Sigmoid colon (tissue), 4 donors: Measurements from ENCODE around the gene GSC2.

Experiments
- CTCF ChIP-seq, 4 experiments: fragments of 450-650 bp in 3 of 4; fragments of 200-600 bp in 1 of 4; IDR thresholded peaks; one replicate each; pipeline ENCODE4 v1.5.1; 2016 to 2019; ENCODE audit warnings: antibody characterized with exemption in 4 of 4, mild to moderate bottlenecking in 3 of 4, moderate library complexity in 2 of 4
- EP300 ChIP-seq, 4 donors: sonication (generic); formaldehyde crosslinking; IDR thresholded peaks; one replicate each; pipeline ENCODE4 v1.6.1; 2017; ENCODE audit warnings: antibody characterized with exemption in 4 of 4
- POLR2A ChIP-seq, 2 donors: fragments of 450-650 bp; IDR thresholded peaks; one replicate each; pipeline ENCODE4 v1.6.1; 2016; ENCODE audit warnings: antibody characterized with exemption in 2 of 2, mild to moderate bottlenecking in 2 of 2, moderate library complexity in 2 of 2
- POLR2AphosphoS5 ChIP-seq, 4 donors: sonication (generic); formaldehyde crosslinking; IDR thresholded peaks; one replicate each; pipeline ENCODE4 v1.6.1; 2017; ENCODE audit warnings: antibody characterized with exemption in 4 of 4

- no peak for TF ChIP-seq CTCF (IDR thresholded peaks at IDR 0.05)
- TF ChIP-seq POLR2AphosphoS5 (IDR thresholded peaks at IDR 0.05) = no peak
- TF ChIP-seq EP300 (IDR thresholded peaks at IDR 0.05) = no peak
- no peak for TF ChIP-seq POLR2A (IDR thresholded peaks at IDR 0.05)
Measured at GRCh38 chr22:19108807-19109197, 41.3 kb downstream of the GSC2 start.
